CD4-positive, alpha-beta T cell treated with Interleukin-17A for 4 hours (primary cell): ENCODE results near the gene ALOX12.
"Not testable (repeated sequence)": the region's sequence is repeated elsewhere in the genome, so short reads cannot be mapped to it uniquely, and the experiment has no call there.

Experiments used
- DNase-seq: peaks from one replicate; pipeline ENCODE4 v3.0.0-alpha.2; 2020; ENCODE audit warnings: mixed read lengths

ALOX12 gene

DNA sequence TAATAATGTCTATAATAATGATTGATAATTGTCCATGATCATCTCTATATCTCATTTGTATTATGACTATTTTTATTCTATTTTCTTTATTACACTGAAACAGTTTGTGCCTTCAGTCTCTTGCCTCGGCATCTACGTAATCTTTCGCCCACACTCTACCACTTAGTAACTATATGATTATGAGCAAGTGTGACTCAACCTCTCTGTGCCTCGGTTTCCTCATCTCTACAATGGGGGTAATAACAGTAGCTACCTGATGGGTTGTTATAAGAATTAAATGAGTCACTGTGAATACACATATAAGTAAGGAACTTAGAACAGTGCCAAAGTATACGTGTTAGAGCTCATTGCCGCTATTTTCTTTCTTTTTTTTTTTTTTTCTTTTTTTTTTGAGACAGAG lies 51.7 kb downstream of the ALOX12 start:
- no peak for DNase-seq

DNA sequence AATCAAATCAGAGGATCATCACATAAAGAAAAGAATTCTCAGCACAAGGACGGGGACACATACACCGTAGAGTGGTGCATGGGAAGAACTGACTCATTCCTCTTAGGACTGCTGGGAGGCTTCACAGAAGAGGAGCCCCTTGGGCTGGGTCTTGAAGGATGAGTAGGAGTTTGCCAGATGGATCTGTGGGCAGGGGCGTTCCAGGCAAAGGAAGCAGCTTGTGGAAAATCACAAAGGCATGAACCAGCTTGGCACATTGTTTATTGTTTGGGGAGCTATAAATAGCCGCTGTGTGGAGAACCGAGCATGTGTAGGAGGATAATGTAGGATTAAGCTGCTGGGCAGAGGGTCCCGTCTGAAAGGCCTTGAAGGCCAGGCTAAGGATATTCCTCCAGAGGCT lies 53.1 kb downstream of the ALOX12 start:
- DNase-seq = no peak

DNA sequence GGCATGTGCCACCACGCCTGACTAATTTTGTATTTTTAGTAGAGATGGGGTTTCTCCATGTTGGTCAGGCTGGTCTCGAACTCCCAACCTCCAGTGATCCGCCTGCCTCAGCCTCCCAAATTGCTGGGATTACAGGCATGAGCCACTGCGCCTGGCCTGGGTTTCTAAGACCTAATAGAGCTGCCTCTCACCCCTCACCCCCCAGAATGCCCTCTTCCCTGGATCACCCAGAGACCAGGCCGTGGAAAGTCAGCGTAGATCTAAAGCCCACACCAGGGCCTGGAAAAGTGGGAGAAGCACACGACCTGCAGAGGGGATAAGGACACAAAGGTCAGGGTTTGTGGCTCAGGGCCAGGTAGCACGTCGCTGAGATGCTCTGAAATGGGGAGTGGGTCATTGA lies 54.7 kb downstream of the ALOX12 start:
- not testable (repeated sequence) for DNase-seq

DNA sequence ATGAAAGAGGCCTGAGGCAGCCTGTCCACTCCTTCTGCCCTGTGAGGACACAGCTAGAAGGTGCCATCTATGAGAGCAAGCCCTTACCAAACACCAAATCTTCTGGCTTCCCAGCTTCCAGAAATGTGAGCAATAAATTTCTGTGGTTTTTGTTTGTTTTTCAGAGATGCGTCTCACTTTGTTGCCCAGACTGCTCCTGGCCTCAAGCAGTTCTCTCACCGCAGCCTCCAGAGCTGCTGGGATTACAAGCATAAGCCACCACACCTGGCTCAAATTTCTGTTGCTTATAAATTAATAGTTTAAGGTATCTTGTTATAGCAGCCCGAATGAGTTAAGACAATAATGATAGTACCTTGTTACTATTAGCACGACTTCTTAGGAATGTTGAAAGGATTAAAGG lies 60.5 kb downstream of the ALOX12 start:
- no peak for DNase-seq

DNA sequence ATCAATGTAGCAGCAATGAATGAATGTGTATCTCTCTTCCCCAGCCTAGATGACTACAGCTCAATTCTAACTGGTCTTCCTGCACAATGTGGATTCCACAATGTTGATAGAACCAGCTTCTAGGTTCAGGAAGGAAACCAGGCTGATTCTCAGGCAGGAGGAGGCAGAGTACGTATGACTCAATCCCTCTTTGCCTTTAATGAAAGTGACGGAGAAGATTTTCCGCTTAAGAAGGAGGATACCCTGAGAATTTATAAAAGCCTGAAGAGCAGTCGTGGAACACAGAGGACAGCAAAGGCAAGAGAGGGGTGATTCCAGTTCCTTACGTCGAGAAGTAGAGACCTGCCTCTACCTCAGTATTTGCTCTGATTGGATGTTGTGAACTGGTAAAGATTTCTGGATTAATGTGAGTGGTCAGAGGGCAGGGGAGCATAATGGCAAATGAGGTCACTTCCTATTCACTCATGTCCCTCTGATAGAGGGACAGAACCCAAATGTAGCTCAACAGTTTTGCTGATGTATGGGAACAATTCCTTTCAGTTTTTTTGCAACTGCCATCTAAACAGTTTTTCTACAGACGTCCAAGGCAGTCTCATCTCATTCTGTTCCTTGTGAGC lies 63.1 kb downstream of the ALOX12 start:
- DNase-seq = no peak
